ENCODE data around the gene NUDT3. TPM values are rescaled to one million over a fixed set of nuclear protein-coding genes. Genes with fewer than 3 reads are reported as not detected.
"Not testable (repeated sequence)": the region's sequence is repeated elsewhere in the genome, so short reads cannot be mapped to it uniquely, and the experiment has no call there.

NUDT3 gene
- total and polyA plus RNA-seq, 4 donors: 9.0 to 38.5 (median 22.8) TPM

GRCh38 chr6:34247481-34248197 lies 144.8 kb downstream of the NUDT3 start:
- Histone ChIP-seq H3K9me3 (ENCODE audit: control insufficient read depth in 4 of 4, insufficient read depth in 3 of 4, low read length in 3 of 4) (no peaks in the 10 kb centered on the region), H3K9ac (ENCODE audit: insufficient read depth in 1 of 2, low read length in 2 of 2) (no peak overlapping the region), H3K27me3 (ENCODE audit: control insufficient read depth in 3 of 3, insufficient read depth in 3 of 3, low read length in 2 of 3) (no peaks in the 10 kb centered on the region), H3K27ac (ENCODE audit: low read depth in 1 of 2, low read length in 1 of 2) (peak overlapping the region in 1 of 2 donors; percentile 93), H3K36me3 (ENCODE audit: control insufficient read depth in 4 of 4, insufficient read depth in 4 of 4, low read length in 4 of 4) (peaks cover 0 to 11% (median 0%) of the 10 kb centered on the region in 4 donors), H3K4me1 (ENCODE audit: control insufficient read depth in 5 of 5, insufficient read depth in 5 of 5, low read length in 5 of 5) (peaks cover 4 to 20% (median 7%) of the 10 kb centered on the region in 5 donors), H3K4me3 (no peak overlapping the region)
- DNase-seq: no peak
- TF ChIP-seq, protein P1, sequence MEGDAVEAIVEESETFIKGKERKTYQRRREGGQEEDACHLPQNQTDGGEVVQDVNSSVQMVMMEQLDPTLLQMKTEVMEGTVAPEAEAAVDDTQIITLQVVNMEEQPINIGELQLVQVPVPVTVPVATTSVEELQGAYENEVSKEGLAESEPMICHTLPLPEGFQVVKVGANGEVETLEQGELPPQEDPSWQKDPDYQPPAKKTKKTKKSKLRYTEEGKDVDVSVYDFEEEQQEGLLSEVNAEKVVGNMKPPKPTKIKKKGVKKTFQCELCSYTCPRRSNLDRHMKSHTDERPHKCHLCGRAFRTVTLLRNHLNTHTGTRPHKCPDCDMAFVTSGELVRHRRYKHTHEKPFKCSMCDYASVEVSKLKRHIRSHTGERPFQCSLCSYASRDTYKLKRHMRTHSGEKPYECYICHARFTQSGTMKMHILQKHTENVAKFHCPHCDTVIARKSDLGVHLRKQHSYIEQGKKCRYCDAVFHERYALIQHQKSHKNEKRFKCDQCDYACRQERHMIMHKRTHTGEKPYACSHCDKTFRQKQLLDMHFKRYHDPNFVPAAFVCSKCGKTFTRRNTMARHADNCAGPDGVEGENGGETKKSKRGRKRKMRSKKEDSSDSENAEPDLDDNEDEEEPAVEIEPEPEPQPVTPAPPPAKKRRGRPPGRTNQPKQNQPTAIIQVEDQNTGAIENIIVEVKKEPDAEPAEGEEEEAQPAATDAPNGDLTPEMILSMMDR (IDR thresholded peaks at IDR 0.05; ENCODE audit: control extremely low read depth, extremely low read depth): no peak
- ATAC-seq (ENCODE audit: insufficient read depth, low FRiP score): no peak
- WGBS, 2 donors: 76 to 86% methylated on average over 6 of the region's 6 CpGs

- Histone ChIP-seq H3K4me1 (ENCODE audit: control insufficient read depth in 5 of 5, insufficient read depth in 5 of 5, low read length in 5 of 5) (peaks cover 4 to 20% (median 7%) of the 10 kb centered on the region in 5 donors), H3K4me3 (no peak overlapping the region), H3K27ac (ENCODE audit: low read depth in 1 of 2, low read length in 1 of 2) (peak overlapping the region in 1 of 2 donors; percentile 18), H3K9ac (ENCODE audit: insufficient read depth in 1 of 2, low read length in 2 of 2) (no peak overlapping the region), H3K9me3 (ENCODE audit: control insufficient read depth in 4 of 4, insufficient read depth in 3 of 4, low read length in 3 of 4) (no peaks in the 10 kb centered on the region), H3K36me3 (ENCODE audit: control insufficient read depth in 4 of 4, insufficient read depth in 4 of 4, low read length in 4 of 4) (peaks cover 0 to 16% (median 0%) of the 10 kb centered on the region in 4 donors), H3K27me3 (ENCODE audit: control insufficient read depth in 3 of 3, insufficient read depth in 3 of 3, low read length in 2 of 3) (no peaks in the 10 kb centered on the region)
- no peak for DNase-seq
- no peak for ATAC-seq (ENCODE audit: insufficient read depth, low FRiP score)
- WGBS, 2 donors: 80 to 82% methylated on average over 8 of the region's 8 CpGs
- TF ChIP-seq, protein P1 (IDR thresholded peaks at IDR 0.05; ENCODE audit: control extremely low read depth, extremely low read depth): peak; percentile 5
Measured at GRCh38 chr6:34246563-34247391, 145.7 kb downstream of the NUDT3 start.

DNA sequence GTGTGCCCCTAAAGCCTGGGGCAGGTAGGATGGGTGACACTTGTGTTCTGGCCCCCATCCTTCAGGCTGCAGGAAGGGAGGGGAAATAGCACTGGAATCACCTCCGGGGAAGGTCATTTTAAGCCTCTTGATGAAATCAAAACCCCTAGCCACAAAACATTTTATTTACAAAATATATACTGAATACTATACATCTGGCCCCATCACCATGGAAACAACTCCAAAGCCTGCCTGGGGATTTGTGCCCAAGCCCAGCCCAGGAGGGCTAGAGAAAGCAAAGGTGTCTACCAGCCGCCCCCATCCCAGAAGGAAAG lies 146.3 kb downstream of the NUDT3 start:
- H3K27me3 ChIP-seq (ENCODE audit: control insufficient read depth in 3 of 3, insufficient read depth in 3 of 3, low read length in 2 of 3): no peaks in the 10 kb centered on the region
- ATAC-seq (ENCODE audit: insufficient read depth, low FRiP score) (no peak), DNase-seq (no peak)
- H3K36me3 ChIP-seq (ENCODE audit: control insufficient read depth in 4 of 4, insufficient read depth in 4 of 4, low read length in 4 of 4): peaks cover 0 to 21% (median 0%) of the 10 kb centered on the region in 4 donors
- 68 to 83% methylated on average over 2 of the region's 2 CpGs for WGBS, 2 donors
- no peak overlapping the region for H3K9ac ChIP-seq (ENCODE audit: insufficient read depth in 1 of 2, low read length in 2 of 2)
- H3K4me1 ChIP-seq (ENCODE audit: control insufficient read depth in 5 of 5, insufficient read depth in 5 of 5, low read length in 5 of 5): peaks cover 4 to 20% (median 7%) of the 10 kb centered on the region in 5 donors
- no peak overlapping the region for H3K4me3 ChIP-seq
- no peaks in the 10 kb centered on the region for H3K9me3 ChIP-seq (ENCODE audit: control insufficient read depth in 4 of 4, insufficient read depth in 3 of 4, low read length in 3 of 4)
- no peak overlapping the region for H3K27ac ChIP-seq (ENCODE audit: low read depth in 1 of 2, low read length in 1 of 2)
- TF ChIP-seq, protein P1 (IDR thresholded peaks at IDR 0.05; ENCODE audit: control extremely low read depth, extremely low read depth): no peak

- DNase-seq; H3K27ac ChIP-seq (ENCODE audit: low read depth in 1 of 2, low read length in 1 of 2); H3K9ac ChIP-seq (ENCODE audit: insufficient read depth in 1 of 2, low read length in 2 of 2); H3K9me3 ChIP-seq (ENCODE audit: control insufficient read depth in 4 of 4, insufficient read depth in 3 of 4, low read length in 3 of 4); H3K4me3 ChIP-seq; ATAC-seq (ENCODE audit: insufficient read depth, low FRiP score); H3K27me3 ChIP-seq (ENCODE audit: control insufficient read depth in 3 of 3, insufficient read depth in 3 of 3, low read length in 2 of 3): not testable (repeated sequence)
- Histone ChIP-seq H3K36me3 (ENCODE audit: control insufficient read depth in 4 of 4, insufficient read depth in 4 of 4, low read length in 4 of 4) (peaks cover 0 to 24% (median 0%) of the 10 kb centered on the region in 4 donors), H3K4me1 (ENCODE audit: control insufficient read depth in 5 of 5, insufficient read depth in 5 of 5, low read length in 5 of 5) (peaks cover 4 to 20% (median 7%) of the 10 kb centered on the region in 5 donors)
- 81 to 87% methylated on average over 7 of the region's 7 CpGs for WGBS, 2 donors
Measured at GRCh38 chr6:34245761-34246140, 146.7 kb downstream of the NUDT3 start.

- peaks cover 4 to 20% (median 7%) of the 10 kb centered on the region in 5 donors for H3K4me1 ChIP-seq (ENCODE audit: control insufficient read depth in 5 of 5, insufficient read depth in 5 of 5, low read length in 5 of 5)
- not testable (repeated sequence) for H3K27ac ChIP-seq (ENCODE audit: low read depth in 1 of 2, low read length in 1 of 2); H3K4me3 ChIP-seq; DNase-seq; H3K9ac ChIP-seq (ENCODE audit: insufficient read depth in 1 of 2, low read length in 2 of 2); H3K9me3 ChIP-seq (ENCODE audit: control insufficient read depth in 4 of 4, insufficient read depth in 3 of 4, low read length in 3 of 4); ATAC-seq (ENCODE audit: insufficient read depth, low FRiP score); H3K27me3 ChIP-seq (ENCODE audit: control insufficient read depth in 3 of 3, insufficient read depth in 3 of 3, low read length in 2 of 3)
- H3K36me3 ChIP-seq (ENCODE audit: control insufficient read depth in 4 of 4, insufficient read depth in 4 of 4, low read length in 4 of 4): peaks cover 0 to 28% (median 0%) of the 10 kb centered on the region in 4 donors
- WGBS, 2 donors: 84 to 91% methylated on average over 12 to 13 of the region's 13 CpGs
Measured at GRCh38 chr6:34245032-34245760, 147.3 kb downstream of the NUDT3 start.
